T-helper 2 cell treated with Interferon-gamma antibody and Interleukin-4, amounts not matched to agents 5 μg/mL and 100 μg/mL, for 36 hours (primary cell): ENCODE measurements around the gene GPR108.
A peak's percentile ranks its signal among the peaks of the same experiment; 100 is the strongest.
"Not testable (repeated sequence)": the region's sequence is repeated elsewhere in the genome, so short reads cannot be mapped to it uniquely, and the experiment has no call there.

Experiments used
- DNase-seq: peaks from one replicate; pipeline ENCODE4 v3.0.0; 2021; ENCODE audit warnings: low spot score
- H3K27ac Mint-ChIP-seq: one replicate; pipeline ENCODE4 v1.8.0; 2021; ENCODE audit warnings: mild to moderate bottlenecking, mixed read lengths
- H3K27me3 Mint-ChIP-seq: one replicate; pipeline ENCODE4 v1.8.0; 2021; ENCODE audit warnings: low read depth, mixed read lengths
- H3K36me3 Mint-ChIP-seq: one replicate; pipeline ENCODE4 v1.8.0; 2021; ENCODE audit warnings: low read depth, mixed read lengths
- H3K4me1 Mint-ChIP-seq: one replicate; pipeline ENCODE4 v1.8.0; 2021; ENCODE audit warnings: low read depth, mixed read lengths
- H3K4me3 Mint-ChIP-seq: one replicate; pipeline ENCODE4 v1.8.0; 2022; ENCODE audit warnings: mild to moderate bottlenecking, moderate library complexity, mixed read lengths
- H3K9me3 Mint-ChIP-seq: one replicate; pipeline ENCODE4 v1.8.0; 2021; ENCODE audit warnings: mixed read lengths

Gene GPR108

DNA sequence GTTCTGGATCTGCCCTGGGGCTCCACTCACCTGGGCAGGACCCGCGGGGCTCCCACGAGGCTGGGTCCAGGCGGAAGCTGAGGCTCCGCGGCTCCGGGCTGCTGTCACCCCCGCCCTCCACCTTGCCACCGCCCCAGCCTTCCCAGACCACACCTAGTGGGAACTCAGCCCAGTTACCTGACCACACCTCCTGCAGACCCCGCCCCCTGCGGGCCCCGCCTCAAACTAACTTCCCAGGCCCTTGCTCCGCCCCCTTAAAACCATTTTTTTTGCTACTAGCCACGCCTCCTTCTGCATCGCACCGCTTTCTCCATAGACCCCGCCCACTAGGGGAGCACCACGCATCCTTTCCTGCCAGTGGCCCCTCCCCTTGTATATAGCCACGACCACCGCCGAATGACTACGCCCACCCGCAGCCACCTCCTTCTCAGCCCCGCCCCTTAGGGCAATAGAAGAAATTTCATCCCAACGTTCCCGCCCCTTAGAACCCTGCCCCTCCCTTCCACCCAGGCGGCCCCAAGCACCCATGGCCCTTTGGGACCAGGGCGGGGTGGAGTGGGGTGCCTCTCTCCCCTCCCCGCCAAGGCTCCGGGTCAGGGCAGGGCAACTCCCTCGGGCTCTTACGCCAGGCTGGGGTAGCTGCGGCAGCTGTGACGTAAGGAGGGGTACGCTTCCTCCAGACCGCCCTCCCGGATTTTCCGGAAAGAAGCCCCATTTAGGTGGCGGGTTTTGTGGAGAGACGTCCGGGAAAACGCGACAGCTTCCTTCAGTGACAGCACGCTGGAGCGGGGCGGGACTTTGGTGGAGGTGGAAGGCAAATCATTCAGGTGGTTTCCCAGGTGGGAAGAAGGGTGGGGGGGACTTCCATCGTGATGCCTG is 30.2 kb upstream of the GPR108 start, which contains the start of gene SH2D3A:
Gene SH2D3A (minus strand): TSS at position 79 of the 879 bp plus-strand sequence. CDS start 3,687 bp downstream, outside the sequence.
- Mint-ChIP-seq H3K9me3 (no peaks in the 10 kb centered on the region), H3K27ac (peak within 1 kb of the TSS; percentile 85), H3K4me1 (peaks cover 33% of the 10 kb centered on the region), H3K36me3 (no peaks in the 10 kb centered on the region), H3K4me3 (peak within 1 kb of the TSS; percentile 90), H3K27me3 (no peaks in the 10 kb centered on the region)
- DNase-seq = peak; percentile 90

GRCh38 chr19:6767081-6767356 is 29.6 kb upstream of the GPR108 start:
- H3K27ac Mint-ChIP-seq = peak overlapping the region; percentile 85
- H3K27me3 Mint-ChIP-seq = no peaks in the 10 kb centered on the region
- peak overlapping the region; percentile 90 for H3K4me3 Mint-ChIP-seq
- peaks cover 29% of the 10 kb centered on the region for H3K4me1 Mint-ChIP-seq
- no peaks in the 10 kb centered on the region for H3K9me3 Mint-ChIP-seq
- no peaks in the 10 kb centered on the region for H3K36me3 Mint-ChIP-seq
- no peak for DNase-seq

GRCh38 chr19:6766357-6767080 is 29.1 kb upstream of the GPR108 start:
- peaks cover 27% of the 10 kb centered on the region for H3K4me1 Mint-ChIP-seq
- no peaks in the 10 kb centered on the region for H3K36me3 Mint-ChIP-seq
- H3K4me3 Mint-ChIP-seq = peak overlapping the region; percentile 90
- peak overlapping the region; percentile 85 for H3K27ac Mint-ChIP-seq
- no peak for DNase-seq
- H3K9me3 Mint-ChIP-seq = no peaks in the 10 kb centered on the region
- no peaks in the 10 kb centered on the region for H3K27me3 Mint-ChIP-seq

GRCh38 chr19:6765738-6766356 is 28.5 kb upstream of the GPR108 start:
- peak overlapping the region; percentile 85 for H3K27ac Mint-ChIP-seq
- DNase-seq = no peak

DNA sequence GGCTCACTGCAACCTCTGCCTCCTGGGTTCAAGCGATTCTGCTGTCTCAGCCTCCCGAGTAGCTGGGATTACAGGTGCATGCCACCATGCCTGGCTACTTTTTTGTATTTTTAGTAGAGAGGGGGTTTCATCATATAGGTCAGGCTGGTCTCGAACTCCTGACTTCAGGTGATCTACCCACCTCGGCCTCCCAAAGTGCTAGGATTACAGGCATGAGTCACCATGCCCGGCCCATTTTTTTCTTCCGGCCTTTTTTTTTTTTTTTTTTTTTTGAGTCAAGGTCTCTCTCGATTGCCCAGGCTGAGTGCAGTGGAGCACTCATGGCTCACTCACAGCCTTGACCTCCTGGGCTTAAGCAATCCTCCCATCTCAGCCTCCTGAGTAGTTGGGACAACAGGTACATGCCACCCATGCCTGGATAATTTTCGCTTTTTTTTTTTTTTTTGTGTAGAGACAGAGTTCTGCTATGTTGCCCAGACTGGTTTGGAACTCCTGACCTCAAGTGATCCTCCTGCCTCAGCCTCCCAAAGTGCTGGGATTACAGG is 24.9 kb upstream of the GPR108 start:
- Mint-ChIP-seq H3K4me1 (peaks cover 18% of the 10 kb centered on the region), H3K36me3 (peaks cover 19% of the 10 kb centered on the region)
- not testable (repeated sequence) for H3K27ac Mint-ChIP-seq, DNase-seq, H3K27me3 Mint-ChIP-seq, H3K9me3 Mint-ChIP-seq, H3K4me3 Mint-ChIP-seq

More at GRCh38 chr19:6765738-6766356, 28.5 kb upstream of the GPR108 start:
- Mint-ChIP-seq H3K27me3 (no peaks in the 10 kb centered on the region), H3K9me3 (no peaks in the 10 kb centered on the region), H3K4me1 (peaks cover 27% of the 10 kb centered on the region), H3K4me3 (peak overlapping the region; percentile 90), H3K36me3 (peaks cover 5% of the 10 kb centered on the region)

- no peaks in the 10 kb centered on the region for H3K27me3 Mint-ChIP-seq
- H3K27ac Mint-ChIP-seq = no peak overlapping the region
- peaks cover 19% of the 10 kb centered on the region for H3K36me3 Mint-ChIP-seq
Observed at GRCh38 chr19:6761053-6761676, 23.8 kb upstream of the GPR108 start.

DNA sequence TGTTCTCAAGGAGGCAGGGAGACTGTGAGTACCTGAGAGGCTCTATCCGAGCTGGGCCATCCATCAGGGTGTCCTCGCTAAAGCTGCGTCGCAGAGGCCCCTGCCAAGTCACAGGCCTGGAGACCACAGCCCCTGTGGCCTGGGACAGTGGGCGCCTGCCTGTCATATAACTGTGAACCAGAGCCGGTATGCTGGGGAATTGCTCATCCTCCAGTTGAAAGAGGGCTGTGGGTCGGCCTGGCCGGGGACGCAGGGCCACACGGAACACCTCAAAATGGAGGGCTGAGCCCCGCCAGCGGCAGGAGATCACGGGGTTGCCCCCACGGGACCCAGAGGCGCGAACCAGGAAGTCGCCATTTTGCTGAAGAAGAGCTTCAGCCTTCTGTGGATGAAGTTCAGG is 23.2 kb upstream of the GPR108 start:
- no peak for DNase-seq
- Mint-ChIP-seq H3K4me3 (no peak overlapping the region), H3K27me3 (no peaks in the 10 kb centered on the region), H3K27ac (no peak overlapping the region), H3K9me3 (no peaks in the 10 kb centered on the region), H3K4me1 (peaks cover 4% of the 10 kb centered on the region), H3K36me3 (peaks cover 19% of the 10 kb centered on the region)

More at GRCh38 chr19:6761053-6761676, 23.8 kb upstream of the GPR108 start:
- Mint-ChIP-seq H3K4me1 (peaks cover 10% of the 10 kb centered on the region), H3K4me3 (no peak overlapping the region), H3K9me3 (no peaks in the 10 kb centered on the region)
- no peak for DNase-seq

- Mint-ChIP-seq H3K27me3 (no peaks in the 10 kb centered on the region), H3K4me1 (peaks cover 13% of the 10 kb centered on the region), H3K27ac (no peak overlapping the region), H3K9me3 (no peaks in the 10 kb centered on the region), H3K36me3 (peaks cover 27% of the 10 kb centered on the region), H3K4me3 (no peak overlapping the region)
- no peak for DNase-seq
Observed at GRCh38 chr19:6754653-6755463, 17.5 kb upstream of the GPR108 start.

GRCh38 chr19:6754136-6754535 is 16.8 kb upstream of the GPR108 start:
- no peaks in the 10 kb centered on the region for H3K27me3 Mint-ChIP-seq
- no peaks in the 10 kb centered on the region for H3K9me3 Mint-ChIP-seq
- H3K4me3 Mint-ChIP-seq = no peak overlapping the region
- H3K27ac Mint-ChIP-seq = no peak overlapping the region
- DNase-seq = no peak
- peaks cover 29% of the 10 kb centered on the region for H3K36me3 Mint-ChIP-seq
- peaks cover 13% of the 10 kb centered on the region for H3K4me1 Mint-ChIP-seq

DNA sequence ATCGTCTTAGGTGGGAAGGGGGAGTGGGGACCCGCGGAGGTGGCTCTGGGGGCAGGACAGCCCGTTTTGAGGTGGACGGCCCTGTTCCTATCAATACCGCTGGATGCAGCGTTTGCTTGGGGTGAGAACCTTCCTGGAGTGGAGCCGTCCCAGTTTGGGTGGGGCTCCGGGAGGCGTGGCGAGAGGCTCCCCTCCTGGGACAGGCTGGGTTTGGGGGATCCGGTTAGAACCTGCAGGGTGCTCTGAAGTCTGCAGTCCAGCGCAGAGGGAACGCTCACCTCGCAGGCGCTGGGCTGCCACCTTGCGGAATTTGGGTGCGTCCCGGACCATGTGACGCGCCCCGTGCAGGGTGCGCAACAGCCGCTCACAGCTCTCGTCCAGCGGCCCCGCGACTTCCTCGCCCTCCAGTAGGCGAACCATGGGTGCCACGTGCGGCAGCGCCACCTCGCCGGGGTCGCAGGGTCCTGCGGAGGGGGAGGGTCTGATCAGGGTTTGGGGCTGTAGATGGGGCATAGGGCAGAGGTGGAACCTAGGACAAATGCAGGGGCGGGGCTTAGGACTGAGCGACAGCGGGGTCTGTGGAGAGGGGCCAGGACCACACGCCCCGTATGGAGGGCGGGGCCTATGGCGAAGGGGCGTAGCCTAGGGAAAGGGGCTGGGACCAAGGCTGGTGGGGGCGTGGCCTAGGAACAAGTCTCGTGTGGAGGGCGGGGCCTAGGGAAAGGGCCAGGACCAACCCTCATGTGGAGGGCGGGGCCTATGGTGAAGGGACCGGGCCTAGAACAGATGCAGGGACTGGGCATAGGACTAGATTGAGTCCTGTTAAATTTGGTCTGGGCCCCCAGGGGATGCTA is 16.0 kb upstream of the GPR108 start:
- no peaks in the 10 kb centered on the region for H3K27me3 Mint-ChIP-seq
- peaks cover 25% of the 10 kb centered on the region for H3K36me3 Mint-ChIP-seq
- peak overlapping the region; percentile 87 for H3K4me3 Mint-ChIP-seq
- H3K9me3 Mint-ChIP-seq = no peaks in the 10 kb centered on the region
- H3K27ac Mint-ChIP-seq = peak overlapping the region; percentile 87
- peaks cover 13% of the 10 kb centered on the region for H3K4me1 Mint-ChIP-seq
- DNase-seq = peak; percentile 81

GRCh38 chr19:6752256-6753177 is 15.1 kb upstream of the GPR108 start:
- DNase-seq = no peak
- Mint-ChIP-seq H3K27ac (peak overlapping the region; percentile 60), H3K9me3 (no peaks in the 10 kb centered on the region), H3K4me3 (peak overlapping the region; percentile 87), H3K4me1 (peaks cover 11% of the 10 kb centered on the region), H3K27me3 (no peaks in the 10 kb centered on the region), H3K36me3 (peaks cover 28% of the 10 kb centered on the region)
